Mammary epithelial cell (primary cell): ENCODE data around the gene RSAD2.

Source experiments
- CTCF ChIP-seq, 2 donors: IDR thresholded peaks in 1 of 2; conservative IDR thresholded peaks in 1 of 2; 2 replicates each; pipeline ENCODE4 v1.5.1; 2011 to 2012; ENCODE audit warnings: inconsistent platforms in 2 of 2, low read length in 2 of 2, mild to moderate bottlenecking in 2 of 2, control low read depth in 1 of 2, low read depth in 1 of 2; ENCODE audit not compliant: insufficient read depth in 1 of 2; ENCODE audit errors: extremely low read depth in 1 of 2
- EZH2 ChIP-seq: IDR thresholded peaks from 2 replicates; pipeline ENCODE4 v1.6.1; 2012; ENCODE audit warnings: low read length, inconsistent platforms, borderline replicate concordance

DNA sequence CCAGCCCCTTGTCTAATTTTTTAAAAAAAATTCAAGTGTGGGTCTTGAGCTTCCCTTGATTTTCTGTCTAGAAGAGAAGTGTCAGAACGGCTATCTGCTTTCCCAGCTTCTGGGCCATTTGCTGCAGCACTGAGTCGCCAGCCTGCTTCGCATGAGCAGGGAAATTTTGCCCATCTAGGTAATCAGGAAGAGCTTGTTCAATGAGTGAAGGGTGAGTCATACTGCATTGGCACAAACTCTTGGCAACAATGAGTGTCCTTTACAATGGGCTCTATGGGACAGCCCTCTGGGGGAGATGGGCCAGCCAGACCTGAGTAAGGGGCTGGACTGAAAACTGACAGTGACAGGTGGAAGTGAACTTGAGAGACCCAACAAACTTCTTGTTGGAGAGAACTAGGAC, 37.3 kb downstream of the RSAD2 start:
- TF ChIP-seq CTCF (conservative IDR thresholded peaks at IDR 0.05 in 1 of 2, IDR thresholded peaks at IDR 0.05 in 1 of 2; ENCODE audit: extremely low read depth in 1 of 2, insufficient read depth in 1 of 2, low read depth in 1 of 2, low read length in 2 of 2) (no peak), EZH2 (no peak)
